Fibroblast of villous mesenchyme (primary cell): ENCODE data around the gene NFRKB. TPM values are rescaled to one million over a fixed set of nuclear protein-coding genes. Genes with fewer than 3 reads are reported as not detected.
"Not testable (repeated sequence)": the region's sequence is repeated elsewhere in the genome, so short reads cannot be mapped to it uniquely, and the experiment has no call there.

Source experiments
- DNase-seq: peaks from one replicate; pipeline ENCODE4 v3.0.0-alpha.2; 2010; ENCODE audit warnings: low read depth
- H3K4me3 ChIP-seq: 2 replicates; pipeline ENCODE4 v1.5.1; 2011; ENCODE audit warnings: low read depth, mild to moderate bottlenecking, low read length
- total RNA-seq: library from RNA; depleted of rRNA; stranded (reverse); fragments of >200 nt; gene quantifications from 2 replicates; pipeline ENCODE4 v1.2.3, GENCODE V29; 2012
- TF ChIP-seq, protein P1 (sequence below): IDR thresholded peaks from 2 replicates; pipeline ENCODE4 v1.5.1; 2012; ENCODE audit warnings: low read depth, mild to moderate bottlenecking, low read length; ENCODE audit not compliant: insufficient read depth

The NFRKB gene
- total RNA-seq, 1 donor = 22.5 TPM

DNA sequence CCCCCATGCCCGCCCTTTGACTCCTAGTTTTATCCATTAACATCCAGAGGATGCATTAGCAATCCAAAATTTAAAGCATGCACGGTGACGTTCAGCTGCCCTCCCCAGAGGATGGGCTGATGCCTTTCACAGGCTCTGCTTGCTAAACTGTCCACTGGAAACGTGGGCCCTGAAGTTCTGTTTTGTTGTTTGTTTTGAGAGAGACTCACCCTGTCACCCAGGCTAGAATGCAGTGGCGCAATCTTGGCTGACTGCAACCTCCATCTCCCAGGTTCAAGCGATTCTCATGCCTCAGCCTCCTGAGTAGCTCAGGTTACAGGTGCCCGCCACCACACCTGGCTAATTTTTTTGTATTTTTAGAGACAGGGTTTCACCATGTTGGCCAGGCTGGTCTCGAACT, 39.3 kb downstream of the NFRKB start:
- DNase-seq = no peak
- H3K4me3 ChIP-seq = no peak overlapping the region
- TF ChIP-seq, protein P1, sequence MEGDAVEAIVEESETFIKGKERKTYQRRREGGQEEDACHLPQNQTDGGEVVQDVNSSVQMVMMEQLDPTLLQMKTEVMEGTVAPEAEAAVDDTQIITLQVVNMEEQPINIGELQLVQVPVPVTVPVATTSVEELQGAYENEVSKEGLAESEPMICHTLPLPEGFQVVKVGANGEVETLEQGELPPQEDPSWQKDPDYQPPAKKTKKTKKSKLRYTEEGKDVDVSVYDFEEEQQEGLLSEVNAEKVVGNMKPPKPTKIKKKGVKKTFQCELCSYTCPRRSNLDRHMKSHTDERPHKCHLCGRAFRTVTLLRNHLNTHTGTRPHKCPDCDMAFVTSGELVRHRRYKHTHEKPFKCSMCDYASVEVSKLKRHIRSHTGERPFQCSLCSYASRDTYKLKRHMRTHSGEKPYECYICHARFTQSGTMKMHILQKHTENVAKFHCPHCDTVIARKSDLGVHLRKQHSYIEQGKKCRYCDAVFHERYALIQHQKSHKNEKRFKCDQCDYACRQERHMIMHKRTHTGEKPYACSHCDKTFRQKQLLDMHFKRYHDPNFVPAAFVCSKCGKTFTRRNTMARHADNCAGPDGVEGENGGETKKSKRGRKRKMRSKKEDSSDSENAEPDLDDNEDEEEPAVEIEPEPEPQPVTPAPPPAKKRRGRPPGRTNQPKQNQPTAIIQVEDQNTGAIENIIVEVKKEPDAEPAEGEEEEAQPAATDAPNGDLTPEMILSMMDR = no peak

DNA sequence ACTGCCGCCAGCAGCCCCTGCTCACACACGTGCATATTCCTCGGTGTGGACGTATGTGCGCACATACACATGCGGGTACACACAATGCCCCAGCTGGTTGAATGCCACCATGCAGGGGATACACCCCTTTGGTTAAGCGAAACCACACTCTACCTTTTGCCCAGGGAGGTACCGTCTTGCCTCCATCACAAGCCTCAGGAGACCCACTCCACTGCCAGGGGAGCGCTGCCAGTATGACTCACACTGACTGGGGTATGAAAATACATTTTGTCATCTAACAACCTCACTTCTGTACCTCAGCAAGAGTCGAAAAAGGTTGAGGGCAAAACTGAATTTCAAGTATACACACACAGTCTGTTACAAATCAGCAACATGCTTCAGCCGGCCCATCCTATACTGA, 40.3 kb downstream of the NFRKB start:
- no peak overlapping the region for H3K4me3 ChIP-seq
- TF ChIP-seq, protein P1 = no peak
- no peak for DNase-seq

DNA sequence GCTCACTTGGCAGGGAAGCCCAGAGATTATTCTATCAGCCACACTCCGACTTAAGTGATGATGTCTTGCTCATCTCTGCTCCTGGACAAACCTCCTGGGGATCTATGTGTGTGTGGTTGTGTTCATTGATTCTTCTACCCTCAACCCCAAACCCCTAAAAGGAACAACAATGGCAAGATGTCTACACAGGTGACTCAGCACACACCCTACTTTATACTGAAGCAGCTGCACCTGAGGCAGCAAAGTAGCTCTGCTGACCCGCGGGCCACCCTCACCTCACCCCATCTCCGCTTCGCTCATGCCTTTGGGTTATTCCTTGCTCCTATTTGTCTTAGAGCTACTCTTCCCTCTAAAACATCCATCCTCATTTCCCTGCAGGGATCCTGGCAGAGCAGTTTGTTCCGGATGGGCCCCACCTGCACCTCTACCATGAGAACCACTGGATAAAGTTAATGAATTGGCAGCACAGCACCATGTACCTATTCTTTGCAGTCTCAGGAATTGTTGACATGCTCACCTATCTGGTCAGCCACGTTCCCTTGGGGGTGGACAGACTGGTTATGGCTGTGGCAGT, 41.1 kb downstream of the NFRKB start:
- DNase-seq = no peak
- TF ChIP-seq, protein P1 = no peak

DNA sequence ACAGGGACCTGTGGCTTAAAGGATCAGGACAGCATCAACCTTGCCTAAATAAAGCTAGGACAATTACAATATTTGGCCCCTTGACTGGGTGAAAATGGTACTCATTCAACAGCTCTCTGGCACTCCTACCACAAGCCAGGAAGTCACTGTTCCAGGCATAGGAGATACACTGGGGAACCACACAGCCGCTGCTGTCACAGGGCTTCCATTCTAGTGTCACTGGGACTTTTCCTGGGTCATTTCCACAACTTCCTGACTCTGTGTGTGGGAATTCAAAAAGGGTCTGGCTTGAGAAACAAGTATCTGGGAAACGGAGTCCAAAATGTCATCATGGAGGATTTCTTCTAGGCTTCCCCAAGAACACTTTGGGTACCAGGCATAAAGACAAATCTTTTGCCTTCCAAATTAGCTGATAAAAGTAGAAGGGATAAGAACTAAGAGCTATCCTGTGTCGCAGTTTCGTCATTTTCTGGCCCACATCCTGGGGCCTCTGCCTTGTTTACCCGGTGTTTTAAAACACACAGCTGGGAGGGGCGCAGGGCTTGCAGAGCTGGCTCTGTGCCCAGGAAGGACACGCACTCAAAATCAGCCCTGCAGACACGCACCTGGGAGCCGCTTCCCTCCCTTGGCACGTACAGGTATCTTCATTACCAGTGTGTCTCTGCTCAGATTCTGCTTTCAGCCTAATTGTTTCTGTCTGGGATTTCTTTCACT, 41.7 kb downstream of the NFRKB start:
- TF ChIP-seq, protein P1 = no peak
- peak; percentile 84 for DNase-seq

More for the DNA sequence above, 41.1 kb downstream of the NFRKB start:
- H3K4me3 ChIP-seq = no peak overlapping the region

DNA sequence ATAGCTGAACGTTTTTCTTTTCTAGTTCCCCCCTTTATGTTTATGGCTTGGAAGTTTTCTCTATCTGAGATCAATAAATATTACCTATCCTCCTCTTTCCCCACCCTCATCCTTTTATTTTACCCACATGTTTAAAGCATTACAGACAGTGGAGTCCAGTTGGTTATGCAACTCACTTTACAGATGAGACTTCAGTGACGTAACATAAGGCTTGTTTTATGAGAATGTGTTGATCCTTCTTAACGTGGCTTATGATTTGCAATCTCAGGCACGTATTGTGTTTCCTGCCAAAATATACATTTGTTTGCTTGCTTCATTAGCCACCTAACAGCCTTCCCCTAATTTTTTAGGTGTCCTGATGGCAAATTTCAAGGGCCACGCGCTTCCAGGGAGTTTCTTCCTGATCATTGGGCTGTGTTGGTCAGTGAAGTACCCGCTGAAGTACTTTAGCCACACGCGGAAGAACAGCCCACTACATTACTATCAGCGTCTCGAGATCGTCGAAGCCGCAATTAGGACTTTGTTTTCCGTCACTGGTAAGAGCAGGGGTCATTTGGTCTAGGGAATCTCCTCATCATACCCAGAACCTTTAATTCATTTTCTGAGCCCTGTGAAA, 43.1 kb downstream of the NFRKB start:
- TF ChIP-seq, protein P1 = no peak
- H3K4me3 ChIP-seq = no peak overlapping the region
- DNase-seq = peak; percentile 87

More for the DNA sequence above, 41.7 kb downstream of the NFRKB start:
- no peak overlapping the region for H3K4me3 ChIP-seq

DNA sequence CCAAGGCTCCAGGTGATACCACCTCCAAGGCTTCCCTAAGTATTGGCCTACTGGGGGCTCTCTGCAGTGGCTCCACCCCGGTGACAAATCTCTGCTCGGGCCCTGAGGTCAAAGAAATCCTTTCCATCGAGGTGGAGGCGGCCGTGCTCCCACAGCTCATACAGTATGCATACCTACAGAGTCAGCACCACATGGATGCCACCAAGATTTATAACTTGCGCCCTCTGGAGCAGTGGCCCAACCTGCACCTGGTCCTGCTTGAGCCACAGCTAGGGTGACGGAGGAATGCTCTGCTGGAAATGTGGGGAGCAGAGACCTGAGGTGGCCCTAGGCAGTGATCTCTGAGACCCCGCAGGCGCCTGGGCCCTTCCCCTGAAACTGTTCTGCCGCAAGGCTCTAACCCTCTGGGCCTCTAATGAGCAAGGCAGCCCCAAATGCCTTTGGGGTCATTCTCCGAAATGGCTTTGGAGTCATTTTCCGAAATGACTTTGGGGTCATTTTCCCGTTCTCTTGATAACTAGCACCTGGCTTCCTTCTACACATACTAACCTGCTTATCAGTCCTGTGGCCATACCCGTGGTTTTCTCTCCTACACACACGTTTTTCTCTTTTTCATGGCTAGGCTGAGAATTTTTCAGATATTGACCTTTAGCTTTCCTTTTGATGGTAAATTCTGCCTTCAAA, 45.8 kb downstream of the NFRKB start:
- no peak for DNase-seq
- TF ChIP-seq, protein P1 = no peak
- no peak overlapping the region for H3K4me3 ChIP-seq

DNA sequence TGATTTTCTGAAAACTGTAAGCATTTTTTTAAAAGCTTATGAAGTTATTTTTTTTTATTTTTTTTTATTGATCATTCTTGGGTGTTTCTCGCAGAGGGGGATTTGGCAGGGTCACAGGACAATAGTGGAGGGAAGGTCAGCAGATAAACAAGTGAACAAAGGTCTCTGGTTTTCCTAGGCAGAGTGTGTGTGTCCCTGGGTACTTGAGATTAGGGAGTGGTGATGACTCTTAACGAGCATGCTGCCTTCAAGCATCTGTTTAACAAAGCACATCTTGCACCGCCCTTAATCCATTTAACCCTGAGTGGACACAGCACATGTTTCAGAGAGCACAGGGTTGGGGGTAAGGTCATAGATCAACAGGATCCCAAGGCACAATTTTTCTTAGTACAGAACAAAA, 48.0 kb downstream of the NFRKB start:
- DNase-seq, H3K4me3 ChIP-seq: not testable (repeated sequence)
